ENCODE measurements around the gene SSH2. TPM values are rescaled to one million over a fixed set of nuclear protein-coding genes. Genes with fewer than 3 reads are reported as not detected.

Gene SSH2
- polyA plus RNA-seq, 1 donor from 2014 or later: 16.6 TPM

DNA sequence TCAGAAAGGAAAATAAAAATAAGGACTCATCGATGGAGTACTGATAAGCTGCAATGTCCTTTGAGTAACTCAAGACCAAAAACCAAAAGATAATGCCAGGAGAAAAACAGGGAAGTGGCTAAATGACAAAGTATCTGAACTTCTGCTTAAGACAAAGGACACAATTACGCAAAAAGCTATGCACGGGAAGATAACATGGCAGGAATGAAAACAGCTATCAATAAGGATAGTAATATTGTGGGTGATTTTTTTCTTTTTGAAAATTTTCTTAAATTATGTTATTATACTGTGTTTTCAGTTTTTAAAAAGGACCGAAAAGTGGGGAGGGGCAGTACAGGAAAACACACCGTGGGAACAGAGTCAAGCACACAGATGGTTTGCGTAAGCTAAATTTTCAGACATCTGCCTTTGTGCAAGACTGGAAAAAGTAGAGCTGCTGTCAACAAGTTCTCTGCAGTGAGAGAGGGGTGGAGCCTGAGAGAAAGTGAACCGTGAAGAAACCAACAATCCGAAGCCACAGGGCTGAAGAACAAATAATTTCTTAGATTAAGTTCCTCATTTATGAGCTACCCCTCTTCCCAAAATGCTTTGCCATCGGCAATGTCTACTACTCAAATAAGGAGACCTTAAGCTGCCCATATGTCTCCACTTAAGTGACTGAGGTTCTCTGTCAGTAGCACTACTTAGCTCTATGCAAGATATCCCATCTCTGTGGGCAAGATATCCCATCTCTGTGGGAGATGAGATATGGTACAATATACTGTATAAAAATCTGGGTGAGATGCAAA lies 207.4 kb downstream of the SSH2 start:
- no peaks in the 10 kb centered on the region for H3K9me3 ChIP-seq (ENCODE audit: low read length)
- H3K36me3 ChIP-seq (ENCODE audit: insufficient read depth, low read length): no peaks in the 10 kb centered on the region
- TF ChIP-seq, protein P1, sequence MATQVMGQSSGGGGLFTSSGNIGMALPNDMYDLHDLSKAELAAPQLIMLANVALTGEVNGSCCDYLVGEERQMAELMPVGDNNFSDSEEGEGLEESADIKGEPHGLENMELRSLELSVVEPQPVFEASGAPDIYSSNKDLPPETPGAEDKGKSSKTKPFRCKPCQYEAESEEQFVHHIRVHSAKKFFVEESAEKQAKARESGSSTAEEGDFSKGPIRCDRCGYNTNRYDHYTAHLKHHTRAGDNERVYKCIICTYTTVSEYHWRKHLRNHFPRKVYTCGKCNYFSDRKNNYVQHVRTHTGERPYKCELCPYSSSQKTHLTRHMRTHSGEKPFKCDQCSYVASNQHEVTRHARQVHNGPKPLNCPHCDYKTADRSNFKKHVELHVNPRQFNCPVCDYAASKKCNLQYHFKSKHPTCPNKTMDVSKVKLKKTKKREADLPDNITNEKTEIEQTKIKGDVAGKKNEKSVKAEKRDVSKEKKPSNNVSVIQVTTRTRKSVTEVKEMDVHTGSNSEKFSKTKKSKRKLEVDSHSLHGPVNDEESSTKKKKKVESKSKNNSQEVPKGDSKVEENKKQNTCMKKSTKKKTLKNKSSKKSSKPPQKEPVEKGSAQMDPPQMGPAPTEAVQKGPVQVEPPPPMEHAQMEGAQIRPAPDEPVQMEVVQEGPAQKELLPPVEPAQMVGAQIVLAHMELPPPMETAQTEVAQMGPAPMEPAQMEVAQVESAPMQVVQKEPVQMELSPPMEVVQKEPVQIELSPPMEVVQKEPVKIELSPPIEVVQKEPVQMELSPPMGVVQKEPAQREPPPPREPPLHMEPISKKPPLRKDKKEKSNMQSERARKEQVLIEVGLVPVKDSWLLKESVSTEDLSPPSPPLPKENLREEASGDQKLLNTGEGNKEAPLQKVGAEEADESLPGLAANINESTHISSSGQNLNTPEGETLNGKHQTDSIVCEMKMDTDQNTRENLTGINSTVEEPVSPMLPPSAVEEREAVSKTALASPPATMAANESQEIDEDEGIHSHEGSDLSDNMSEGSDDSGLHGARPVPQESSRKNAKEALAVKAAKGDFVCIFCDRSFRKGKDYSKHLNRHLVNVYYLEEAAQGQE (IDR thresholded peaks at IDR 0.05; ENCODE audit: borderline replicate concordance): no peak
- no peak for TF ChIP-seq POLR2AphosphoS5 (IDR thresholded peaks at IDR 0.05)
- no peak for TF ChIP-seq EP300 (conservative IDR thresholded peaks at IDR 0.05; ENCODE audit: poor library complexity, severe bottlenecking)
- TF ChIP-seq EZH2 (IDR thresholded peaks at IDR 0.05; ENCODE audit: borderline replicate concordance, insufficient read depth, low read length, poor library complexity, severe bottlenecking): no peak
- no peak for TF ChIP-seq CTCF (IDR thresholded peaks at IDR 0.05; ENCODE audit: poor library complexity, severe bottlenecking)
- TF ChIP-seq MXI1 (conservative IDR thresholded peaks at IDR 0.05; ENCODE audit: poor library complexity, severe bottlenecking): no peak
- no peaks in the 10 kb centered on the region for H3F3A ChIP-seq (ENCODE audit: insufficient read depth, low read length, poor library complexity, severe bottlenecking)
- no peak overlapping the region for H3K9ac ChIP-seq (ENCODE audit: low read length)
- H2AFZ ChIP-seq (ENCODE audit: low read depth, low read length): no peak overlapping the region
- H3K9me2 ChIP-seq (ENCODE audit: insufficient read depth, low read length): no peaks in the 10 kb centered on the region
- no peak overlapping the region for H3K4me2 ChIP-seq (ENCODE audit: low read length)
- no peaks in the 10 kb centered on the region for H3K27me3 ChIP-seq (ENCODE audit: insufficient read depth, low read depth, low read length)
- H4K20me1 ChIP-seq (ENCODE audit: insufficient read depth): no peaks in the 10 kb centered on the region
- no peaks in the 10 kb centered on the region for H3K79me2 ChIP-seq (replicated peaks; ENCODE audit: insufficient read depth, low read length)
- H3K27ac ChIP-seq (ENCODE audit: low read length): no peak overlapping the region
- H3K4me3 ChIP-seq (ENCODE audit: low read length): no peak overlapping the region

- H3K36me3 ChIP-seq (ENCODE audit: insufficient read depth, low read length): no peaks in the 10 kb centered on the region
Observed at GRCh38 chr17:29720551-29720950, 209.5 kb downstream of the SSH2 start.

GRCh38 chr17:29719469-29719868 lies 210.6 kb downstream of the SSH2 start:
- Histone ChIP-seq H3K27ac (ENCODE audit: low read length) (no peak overlapping the region), H3F3A (ENCODE audit: insufficient read depth, low read length, poor library complexity, severe bottlenecking) (no peaks in the 10 kb centered on the region), H3K79me2 (replicated peaks; ENCODE audit: insufficient read depth, low read length) (no peaks in the 10 kb centered on the region), H3K4me3 (ENCODE audit: low read length) (no peak overlapping the region), H3K4me2 (ENCODE audit: low read length) (no peak overlapping the region), H3K27me3 (ENCODE audit: insufficient read depth, low read depth, low read length) (no peaks in the 10 kb centered on the region), H3K9me3 (ENCODE audit: low read length) (no peaks in the 10 kb centered on the region), H4K20me1 (ENCODE audit: insufficient read depth) (no peaks in the 10 kb centered on the region), H3K9ac (ENCODE audit: low read length) (no peak overlapping the region), H2AFZ (ENCODE audit: low read depth, low read length) (no peak overlapping the region), H3K36me3 (ENCODE audit: insufficient read depth, low read length) (no peaks in the 10 kb centered on the region), H3K9me2 (ENCODE audit: insufficient read depth, low read length) (no peaks in the 10 kb centered on the region)
- TF ChIP-seq MXI1 (conservative IDR thresholded peaks at IDR 0.05; ENCODE audit: poor library complexity, severe bottlenecking) (no peak), EP300 (conservative IDR thresholded peaks at IDR 0.05; ENCODE audit: poor library complexity, severe bottlenecking) (no peak), EZH2 (IDR thresholded peaks at IDR 0.05; ENCODE audit: borderline replicate concordance, insufficient read depth, low read length, poor library complexity, severe bottlenecking) (no peak), CTCF (IDR thresholded peaks at IDR 0.05; ENCODE audit: poor library complexity, severe bottlenecking) (no peak), TAF1 (IDR thresholded peaks at IDR 0.05; ENCODE audit: low read depth) (no peak), SMC3 (conservative IDR thresholded peaks at IDR 0.05; ENCODE audit: poor library complexity) (no peak), RAD21 (conservative IDR thresholded peaks at IDR 0.05) (no peak), POLR2AphosphoS5 (IDR thresholded peaks at IDR 0.05) (no peak)
- TF ChIP-seq, protein P1 (IDR thresholded peaks at IDR 0.05; ENCODE audit: borderline replicate concordance): no peak

More at GRCh38 chr17:29720551-29720950, 209.5 kb downstream of the SSH2 start:
- Histone ChIP-seq H3K27me3 (ENCODE audit: insufficient read depth, low read depth, low read length) (no peaks in the 10 kb centered on the region), H3K9me2 (ENCODE audit: insufficient read depth, low read length) (no peaks in the 10 kb centered on the region), H3K27ac (ENCODE audit: low read length) (no peak overlapping the region), H3K79me2 (replicated peaks; ENCODE audit: insufficient read depth, low read length) (no peaks in the 10 kb centered on the region), H3K4me2 (ENCODE audit: low read length) (no peak overlapping the region), H4K20me1 (ENCODE audit: insufficient read depth) (no peaks in the 10 kb centered on the region), H2AFZ (ENCODE audit: low read depth, low read length) (no peak overlapping the region), H3K4me3 (ENCODE audit: low read length) (no peak overlapping the region), H3K9me3 (ENCODE audit: low read length) (no peaks in the 10 kb centered on the region), H3F3A (ENCODE audit: insufficient read depth, low read length, poor library complexity, severe bottlenecking) (no peaks in the 10 kb centered on the region), H3K9ac (ENCODE audit: low read length) (no peak overlapping the region)
- no peak for TF ChIP-seq POLR2AphosphoS5 (IDR thresholded peaks at IDR 0.05)

Data from neural cell (in vitro differentiated cells).